ENCODE data around the gene DNAJB7. TPM values are rescaled to one million over a fixed set of nuclear protein-coding genes. Genes with fewer than 3 reads are reported as not detected.
"Not testable (repeated sequence)": the region's sequence is repeated elsewhere in the genome, so short reads cannot be mapped to it uniquely, and the experiment has no call there.

DNAJB7 gene
- total RNA-seq, 2 donors from 2014 or later, result not detected

- Histone ChIP-seq H3K4me1 (peaks cover 58% of the 10 kb centered on the region), H3K4me3 (no peak overlapping the region), H3K9me3 (no peaks in the 10 kb centered on the region), H3K27ac (peak overlapping the region in 1 of 4 donors; percentile 47), H3K27me3 (no peaks in the 10 kb centered on the region), H3K36me3 (replicated peaks in 1 of 2; ENCODE audit: insufficient read depth in 1 of 2, low read depth in 2 of 2) (peaks cover 0 to 1% of the 10 kb centered on the region in 2 donors)
- WGBS, 2 donors, result 20 to 24% methylated on average over 3 of the region's 3 CpGs
- no peak for TF ChIP-seq POLR2A (IDR thresholded peaks at IDR 0.05)
- TF ChIP-seq CTCF (IDR thresholded peaks at IDR 0.05), result no peak
- no peak for DNase-seq
- ATAC-seq, result no peak
- intact Hi-C loops (cut with DNase I), result no loop called here
Observed at GRCh38 chr22:40853961-40854360, 8.0 kb downstream of the DNAJB7 start.

GRCh38 chr22:40853333-40853732, 8.6 kb downstream of the DNAJB7 start:
- TF ChIP-seq CTCF (IDR thresholded peaks at IDR 0.05), result no peak
- TF ChIP-seq POLR2A (IDR thresholded peaks at IDR 0.05), result no peak
- Histone ChIP-seq H3K27ac (peak overlapping the region in 2 of 4 donors; percentile 18 to 47), H3K4me3 (no peak overlapping the region), H3K9me3 (no peaks in the 10 kb centered on the region), H3K4me1 (peaks cover 52% of the 10 kb centered on the region), H3K36me3 (replicated peaks in 1 of 2; ENCODE audit: insufficient read depth in 1 of 2, low read depth in 2 of 2) (peaks cover 0 to 2% of the 10 kb centered on the region in 2 donors), H3K27me3 (no peaks in the 10 kb centered on the region)
- intact Hi-C loops (cut with DNase I), result no loop called here
- no peak for ATAC-seq
- 10 to 29% methylated on average over 1 of the region's 1 CpG for whole genome bisulfite sequencing, 2 donors
- peak in 1 of 4 donors; percentile 23 for DNase-seq

GRCh38 chr22:40845816-40846215, 16.1 kb downstream of the DNAJB7 start:
- ATAC-seq; DNase-seq; intact Hi-C loops (cut with DNase I); H3K27ac ChIP-seq; H3K4me3 ChIP-seq; H3K4me1 ChIP-seq; H3K9me3 ChIP-seq; H3K27me3 ChIP-seq: not testable (repeated sequence)
- WGBS, 2 donors, result 93 to 95% methylated on average over 11 of the region's 11 CpGs
- H3K36me3 ChIP-seq (replicated peaks in 1 of 2; ENCODE audit: insufficient read depth in 1 of 2, low read depth in 2 of 2), result peaks cover 0 to 19% of the 10 kb centered on the region in 2 donors

DNA sequence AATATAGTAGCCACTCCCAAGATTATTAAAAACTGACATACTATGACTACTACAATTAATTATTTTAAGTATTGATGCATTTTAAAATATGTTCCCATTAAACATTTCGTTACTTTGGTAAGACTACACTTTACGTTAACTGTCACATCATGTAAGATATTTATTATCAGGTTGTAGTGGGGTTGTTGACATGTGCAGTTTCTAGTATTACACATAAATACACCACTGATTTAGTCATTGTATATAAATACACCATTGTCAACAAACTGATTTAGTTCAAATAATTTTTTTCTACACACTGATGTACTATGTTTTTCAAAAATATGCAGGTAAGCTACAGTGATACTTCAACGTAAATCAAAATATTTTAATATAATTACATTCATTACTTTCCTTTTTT, 17.0 kb downstream of the DNAJB7 start:
- TF ChIP-seq CTCF (IDR thresholded peaks at IDR 0.05) (no peak), POLR2A (IDR thresholded peaks at IDR 0.05) (no peak)
- Histone ChIP-seq H3K4me1 (no peaks in the 10 kb centered on the region), H3K27me3 (no peaks in the 10 kb centered on the region), H3K4me3 (no peak overlapping the region), H3K9me3 (no peaks in the 10 kb centered on the region), H3K36me3 (replicated peaks in 1 of 2; ENCODE audit: insufficient read depth in 1 of 2, low read depth in 2 of 2) (peaks cover 0 to 27% of the 10 kb centered on the region in 2 donors), H3K27ac (no peak overlapping the region)
- WGBS, 2 donors, result 95% methylated on average over 3 of the region's 3 CpGs
- no peak for ATAC-seq
- no peak for DNase-seq
- intact Hi-C loops (cut with DNase I), result no loop called here

DNA sequence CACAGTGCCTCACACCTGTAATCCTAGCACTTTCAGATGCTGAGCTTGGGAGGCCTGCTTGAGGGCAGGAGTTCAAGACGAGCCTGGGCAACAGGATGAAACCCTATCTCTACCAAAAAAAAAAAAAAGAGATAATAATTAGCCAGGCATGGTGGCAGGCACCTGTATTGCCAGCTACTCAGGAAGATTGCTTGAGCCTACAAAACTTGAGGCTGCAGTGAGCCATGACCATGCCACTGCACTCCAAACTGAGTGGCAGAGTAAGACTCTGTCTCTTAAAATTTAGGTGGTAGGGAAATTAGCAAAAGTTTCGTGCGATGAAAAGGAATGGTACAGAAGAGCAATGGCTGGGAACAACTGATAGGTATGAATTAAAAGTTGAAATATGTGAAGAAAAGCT, 23.4 kb downstream of the DNAJB7 start:
- peaks cover 0 to 34% of the 10 kb centered on the region in 2 donors for H3K36me3 ChIP-seq (replicated peaks in 1 of 2; ENCODE audit: insufficient read depth in 1 of 2, low read depth in 2 of 2)
- H3K27me3 ChIP-seq, result no peaks in the 10 kb centered on the region
- TF ChIP-seq POLR2A (IDR thresholded peaks at IDR 0.05) (no peak), CTCF (IDR thresholded peaks at IDR 0.05) (no peak)
- H3K4me1 ChIP-seq, result no peaks in the 10 kb centered on the region
- ATAC-seq, result no peak
- 73 to 75% methylated on average over 3 of the region's 3 CpGs for WGBS, 2 donors
- intact Hi-C loops (cut with DNase I), result loop anchor here (10.0 kb wide), 1 partner anchor 316 kb away; no protein-coding TSS in a partner anchor
- DNase-seq, result no peak
- no peaks in the 10 kb centered on the region for H3K9me3 ChIP-seq
- no peak overlapping the region for H3K4me3 ChIP-seq
- no peak overlapping the region for H3K27ac ChIP-seq
